Panc1 (cell line): Measurements from ENCODE around the gene APBB1IP. TPM values are rescaled to one million over a fixed set of nuclear protein-coding genes. Genes with fewer than 3 reads are reported as not detected.
"Not testable (repeated sequence)": the region's sequence is repeated elsewhere in the genome, so short reads cannot be mapped to it uniquely, and the experiment has no call there.

ENCODE experiments used
- ATAC-seq: fragments of 200-7000 bp; cut with Tn5 transposase; 2 replicates; pipeline ENCODE4 v1.9.1; 2020; ENCODE audit warnings: mild to moderate bottlenecking, moderate library complexity
- BruUV-seq: library from RNA; stranded (reverse); fragments of 400-500 nt; replicated peaks from 2 replicates; lab custom pipeline; 2021; lab: Mats Ljungman, UMichigan
- CTCF ChIA-PET: fragments of 300-600 bp; sonication (Branson Sonifier 250); formaldehyde crosslinking; loops from one replicate; lab custom pipeline; 2022; ENCODE audit warnings: antibody characterized with exemption; lab: Charles Lee
- POLR2A ChIA-PET: fragments of 300-600 bp; sonication (Branson Sonifier 250); formaldehyde crosslinking; loops from one replicate; lab custom pipeline; 2022; ENCODE audit warnings: antibody characterized with exemption; lab: Charles Lee
- DNase-seq: peaks from one replicate; pipeline ENCODE4 v3.0.0-alpha.2; 2010; ENCODE audit warnings: low read depth, low spot score
- H3K27ac ChIP-seq: 2 replicates; pipeline ENCODE4 v1.5.1; 2011; ENCODE audit warnings: mild to moderate bottlenecking, low read length, inconsistent platforms
- H3K27me3 ChIP-seq: fragments of 200-500 bp; sonication (Bioruptor generic); 2 replicates; pipeline ENCODE4 v1.6.0; 2014; ENCODE audit warnings: low read length, inconsistent platforms; ENCODE audit not compliant: control insufficient read depth, insufficient read depth
- H3K36me3 ChIP-seq: fragments of 200-500 bp; sonication (Bioruptor generic); 2 replicates; pipeline ENCODE4 v1.5.1; 2014; ENCODE audit warnings: inconsistent platforms, mild to moderate bottlenecking, low read length, moderate library complexity; ENCODE audit not compliant: control insufficient read depth, insufficient read depth
- H3K4me1 ChIP-seq: 2 replicates; pipeline ENCODE4 v1.5.1; 2011; ENCODE audit warnings: inconsistent platforms, mild to moderate bottlenecking, low read length, moderate library complexity; ENCODE audit not compliant: control insufficient read depth, insufficient read depth
- H3K4me3 ChIP-seq, 2 experiments: 2 replicates each; pipeline ENCODE4 v1.5.1; 2011 to 2012; ENCODE audit warnings: low read depth in 2 of 2, low read length in 2 of 2, mild to moderate bottlenecking in 2 of 2, inconsistent platforms in 1 of 2, moderate library complexity in 1 of 2
- H3K9me3 ChIP-seq: fragments of 200-500 bp; sonication (Bioruptor generic); 2 replicates; pipeline ENCODE4 v1.5.1; 2014; ENCODE audit warnings: low read depth, mild to moderate bottlenecking, inconsistent platforms, low read length, moderate library complexity; ENCODE audit not compliant: control insufficient read depth, insufficient read depth
- POLR2AphosphoS5 ChIP-seq: IDR thresholded peaks from 2 replicates; pipeline ENCODE4 v1.6.1; 2012; ENCODE audit warnings: mild to moderate bottlenecking, low read depth, low read length, moderate library complexity
- REST ChIP-seq, 2 experiments: IDR thresholded peaks; 2 replicates each; pipeline ENCODE4 v1.6.1; 2011 to 2012; ENCODE audit warnings: low read depth in 2 of 2, control low read depth in 1 of 2, low read length in 1 of 2, mild to moderate bottlenecking in 1 of 2, moderate library complexity in 1 of 2; ENCODE audit not compliant: insufficient read depth in 1 of 2
- SIN3A ChIP-seq: IDR thresholded peaks from 2 replicates; pipeline ENCODE4 v1.6.1; 2012; ENCODE audit warnings: low read depth, mild to moderate bottlenecking, low read length, moderate library complexity, borderline replicate concordance; ENCODE audit not compliant: insufficient read depth
- TCF7L2 ChIP-seq: IDR thresholded peaks from 2 replicates; pipeline ENCODE4 v1.6.1; 2011; ENCODE audit warnings: mild to moderate bottlenecking, low read depth, low read length, inconsistent platforms
- in situ Hi-C: cut with HindIII; loops from 2 replicates; pipeline ENCODE4 v1.10.0; 2016; ENCODE audit warnings: low sequenced_read_pairs, low pct_unique_long_range_greater_than_20kb
- intact Hi-C: fragments of 100-400 bp; cut with micrococcal nuclease; formaldehyde crosslinking; loops from one replicate; pipeline ENCODE4 v1.10.0; 2022; ENCODE audit not compliant: unreplicated experiment
- total RNA-seq: library from RNA; stranded (reverse); gene quantifications from one replicate; pipeline ENCODE4 v1.2.1, GENCODE V29; 2021; ENCODE audit not compliant: unreplicated experiment
- TF ChIP-seq, protein P1 (sequence below): fragments of 450-650 bp; IDR thresholded peaks from 2 replicates; pipeline ENCODE4 v1.5.1; 2017; ENCODE audit warnings: mild to moderate bottlenecking

APBB1IP gene
- total RNA-seq, 1 experiment from 2014 or later: 0.21 TPM

DNA sequence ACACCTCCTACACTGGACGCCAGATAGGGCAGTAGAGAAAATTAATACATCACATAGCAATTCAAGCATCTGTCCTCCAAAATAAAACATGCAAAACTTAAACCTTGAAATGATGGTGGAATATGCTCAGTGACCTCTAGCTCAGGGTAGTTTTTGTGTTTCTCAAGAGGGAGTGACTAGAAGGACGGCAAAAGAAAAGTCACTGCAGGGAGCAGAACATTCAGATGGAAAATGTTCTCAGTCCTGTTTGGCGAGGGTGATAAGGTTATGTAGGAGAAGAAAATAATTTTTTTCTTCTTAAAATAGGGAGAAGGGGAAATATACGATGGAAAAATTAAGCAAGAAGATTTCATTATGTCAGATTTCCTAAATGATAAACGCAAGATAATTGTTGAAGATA, 50.9 kb downstream of the APBB1IP start:
- ATAC-seq (no peak), DNase-seq (no peak)
- no peak overlapping the region for H3K4me3 ChIP-seq
- no peaks in the 10 kb centered on the region for H3K36me3 ChIP-seq
- no TSS peak for BruUV-seq
- no peak for TF ChIP-seq SIN3A
- TF ChIP-seq, protein P1, sequence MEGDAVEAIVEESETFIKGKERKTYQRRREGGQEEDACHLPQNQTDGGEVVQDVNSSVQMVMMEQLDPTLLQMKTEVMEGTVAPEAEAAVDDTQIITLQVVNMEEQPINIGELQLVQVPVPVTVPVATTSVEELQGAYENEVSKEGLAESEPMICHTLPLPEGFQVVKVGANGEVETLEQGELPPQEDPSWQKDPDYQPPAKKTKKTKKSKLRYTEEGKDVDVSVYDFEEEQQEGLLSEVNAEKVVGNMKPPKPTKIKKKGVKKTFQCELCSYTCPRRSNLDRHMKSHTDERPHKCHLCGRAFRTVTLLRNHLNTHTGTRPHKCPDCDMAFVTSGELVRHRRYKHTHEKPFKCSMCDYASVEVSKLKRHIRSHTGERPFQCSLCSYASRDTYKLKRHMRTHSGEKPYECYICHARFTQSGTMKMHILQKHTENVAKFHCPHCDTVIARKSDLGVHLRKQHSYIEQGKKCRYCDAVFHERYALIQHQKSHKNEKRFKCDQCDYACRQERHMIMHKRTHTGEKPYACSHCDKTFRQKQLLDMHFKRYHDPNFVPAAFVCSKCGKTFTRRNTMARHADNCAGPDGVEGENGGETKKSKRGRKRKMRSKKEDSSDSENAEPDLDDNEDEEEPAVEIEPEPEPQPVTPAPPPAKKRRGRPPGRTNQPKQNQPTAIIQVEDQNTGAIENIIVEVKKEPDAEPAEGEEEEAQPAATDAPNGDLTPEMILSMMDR: no peak
- no peak for TF ChIP-seq TCF7L2
- no peak for TF ChIP-seq REST (IDR thresholded peaks at IDR 0.05; ENCODE audit: insufficient read depth in 1 of 2, low read depth in 2 of 2, low read length in 1 of 2)
- POLR2A ChIA-PET: no interaction called here
- H3K4me1 ChIP-seq: no peaks in the 10 kb centered on the region
- in situ Hi-C loops: no loop called here
- CTCF ChIA-PET: no interaction called here
- no peaks in the 10 kb centered on the region for H3K27me3 ChIP-seq
- intact Hi-C loops: no loop called here
- no peaks in the 10 kb centered on the region for H3K9me3 ChIP-seq
- no peak overlapping the region for H3K27ac ChIP-seq

- in situ Hi-C loops, DNase-seq, BruUV-seq, ATAC-seq, H3K36me3 ChIP-seq, H3K4me1 ChIP-seq, H3K27me3 ChIP-seq, H3K9me3 ChIP-seq, H3K27ac ChIP-seq, H3K4me3 ChIP-seq, CTCF ChIA-PET, POLR2A ChIA-PET, intact Hi-C loops: not testable (repeated sequence)
Observed at GRCh38 chr10:26490367-26490766, 52.2 kb downstream of the APBB1IP start.

GRCh38 chr10:26491276-26491675, 53.1 kb downstream of the APBB1IP start:
- Histone ChIP-seq H3K9me3 (no peaks in the 10 kb centered on the region), H3K27me3 (no peaks in the 10 kb centered on the region), H3K4me3 (no peak overlapping the region), H3K36me3 (no peaks in the 10 kb centered on the region), H3K4me1 (no peaks in the 10 kb centered on the region), H3K27ac (no peak overlapping the region)
- POLR2A ChIA-PET: no interaction called here
- intact Hi-C loops (no loop called here), in situ Hi-C loops (no loop called here)
- DNase-seq (no peak), ATAC-seq (no peak)
- TF ChIP-seq SIN3A: no peak
- no peak for TF ChIP-seq POLR2AphosphoS5
- no peak for TF ChIP-seq TCF7L2
- no peak for TF ChIP-seq REST (IDR thresholded peaks at IDR 0.05; ENCODE audit: insufficient read depth in 1 of 2, low read depth in 2 of 2, low read length in 1 of 2)
- TF ChIP-seq, protein P1: no peak
- BruUV-seq: no TSS peak
- CTCF ChIA-PET: no interaction called here
